ENCODE results near the gene CORT. TPM values are rescaled to one million over a fixed set of nuclear protein-coding genes. Genes with fewer than 3 reads are reported as not detected.
"Not testable (repeated sequence)": the region's sequence is repeated elsewhere in the genome, so short reads cannot be mapped to it uniquely, and the experiment has no call there.

The CORT gene
- total RNA-seq, 5 donors from 2014 or later (not counting 1 experiment from before 2014, with no cell fraction given) = 0.40 to 0.55 (median 0.43) TPM; not detected in 2

DNA sequence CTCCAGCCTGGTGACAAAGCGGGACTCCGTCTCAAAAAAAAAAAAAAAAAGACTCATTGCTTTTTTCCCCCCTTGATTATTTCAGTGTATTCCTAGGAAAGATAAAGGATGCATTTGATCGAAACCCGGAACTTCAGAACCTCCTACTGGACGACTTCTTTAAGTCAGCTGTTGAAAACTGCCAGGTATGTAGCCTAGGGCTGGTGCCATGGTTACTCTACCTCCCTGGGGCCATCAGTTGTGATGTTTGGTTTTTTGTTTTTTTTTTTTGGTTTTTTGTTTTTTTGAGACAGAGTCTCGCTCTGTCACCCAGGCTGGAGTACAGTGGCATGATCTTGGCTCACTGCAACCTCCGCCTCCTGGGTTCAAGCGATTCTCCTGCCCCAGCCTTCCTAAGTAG lies 31.1 kb upstream of the CORT start:
- ATAC-seq (replicated peaks in 1 of 4); H3K27me3 ChIP-seq (replicated peaks in 1 of 2; ENCODE audit: control insufficient read depth in 2 of 2, extremely low read depth in 1 of 2, insufficient read depth in 2 of 2, low read length in 1 of 2); H3K27me3 Mint-ChIP-seq; H3K27ac ChIP-seq (ENCODE audit: low read length); H3K4me3 ChIP-seq (ENCODE audit: control insufficient read depth in 1 of 2, extremely low read depth in 1 of 2, low read length in 1 of 2); H3K27ac Mint-ChIP-seq; H3K4me3 Mint-ChIP-seq; H3K9me3 ChIP-seq; H3K9me3 Mint-ChIP-seq; DNase-seq; H3K4me1 ChIP-seq (ENCODE audit: control insufficient read depth in 1 of 2, extremely low read depth in 1 of 2, insufficient read depth in 2 of 2, low read length in 2 of 2); POLR2A ChIA-PET; H3K4me1 Mint-ChIP-seq: not testable (repeated sequence)
- WGBS (ENCODE audit: insufficient coverage) = 92% methylated on average over 2 of the region's 8 CpGs
- peaks cover 17 to 26% of the 10 kb centered on the region in 2 donors for H3K36me3 ChIP-seq (ENCODE audit: control insufficient read depth in 2 of 2, extremely low read depth in 1 of 2, insufficient read depth in 1 of 2, low read length in 1 of 2)
- H3K36me3 Mint-ChIP-seq = peaks cover 48% of the 10 kb centered on the region
- CTCF ChIA-PET = interaction anchor here in 1 of 2 donors (0.7 kb wide), 1 partner anchor 788 kb away, joined by 3 read pairs; no protein-coding TSS in a partner anchor

- H3K4me1 Mint-ChIP-seq = peaks cover 4 to 6% (median 6%) of the 10 kb centered on the region in 3 donors
- POLR2A ChIA-PET = interaction anchor here in 1 of 2 donors (0.7 kb wide), 1 partner anchor 39 kb away, joined by 4 read pairs; no protein-coding TSS in a partner anchor
- peaks cover 17 to 26% of the 10 kb centered on the region in 2 donors for H3K36me3 ChIP-seq (ENCODE audit: control insufficient read depth in 2 of 2, extremely low read depth in 1 of 2, insufficient read depth in 1 of 2, low read length in 1 of 2)
- H3K27ac ChIP-seq (ENCODE audit: low read length) = no peak overlapping the region
- peaks cover 43% of the 10 kb centered on the region for H3K36me3 Mint-ChIP-seq
- H3K27me3 Mint-ChIP-seq = no peaks in the 10 kb centered on the region
- WGBS (ENCODE audit: insufficient coverage) = 91% methylated on average over 14 of the region's 15 CpGs
- no peak overlapping the region for H3K27ac Mint-ChIP-seq
- CTCF ChIA-PET = no interaction called here
- no peak overlapping the region for H3K4me3 Mint-ChIP-seq
- no peaks in the 10 kb centered on the region for H3K9me3 Mint-ChIP-seq
- ATAC-seq (replicated peaks in 1 of 4) = no peak
- no peaks in the 10 kb centered on the region for H3K27me3 ChIP-seq (replicated peaks in 1 of 2; ENCODE audit: control insufficient read depth in 2 of 2, extremely low read depth in 1 of 2, insufficient read depth in 2 of 2, low read length in 1 of 2)
- no peak overlapping the region for H3K4me3 ChIP-seq (ENCODE audit: control insufficient read depth in 1 of 2, extremely low read depth in 1 of 2, low read length in 1 of 2)
- no peaks in the 10 kb centered on the region for H3K9me3 ChIP-seq
- no peak for DNase-seq
- H3K4me1 ChIP-seq (ENCODE audit: control insufficient read depth in 1 of 2, extremely low read depth in 1 of 2, insufficient read depth in 2 of 2, low read length in 2 of 2) = no peaks in the 10 kb centered on the region
Measured at GRCh38 chr1:10419351-10419750, 30.5 kb upstream of the CORT start.

DNA sequence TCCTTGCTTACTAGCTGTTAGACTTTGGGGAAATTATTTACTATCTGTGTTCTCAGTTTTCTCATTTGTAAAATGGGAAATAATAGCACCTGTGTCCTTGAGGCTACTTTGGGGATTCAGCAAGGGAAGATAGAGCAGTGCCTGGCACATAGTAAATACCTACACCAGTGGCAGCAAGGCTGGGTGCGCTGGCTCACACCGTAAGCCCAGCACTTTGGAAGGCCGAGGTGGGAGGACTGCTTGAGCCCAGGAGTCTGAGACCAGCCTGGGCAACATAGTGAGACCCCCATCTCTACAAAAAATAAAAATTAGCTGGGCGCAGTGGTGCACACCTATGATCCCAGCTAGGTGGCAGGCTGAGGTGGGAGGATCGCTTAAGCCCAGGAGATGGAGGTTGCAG lies 28.2 kb upstream of the CORT start:
- peaks cover 28% of the 10 kb centered on the region for H3K36me3 Mint-ChIP-seq
- CTCF ChIA-PET = interaction anchor here in 1 of 2 donors (0.7 kb wide), 1 partner anchor 42 kb away, joined by 3 read pairs; no protein-coding TSS in a partner anchor
- Histone ChIP-seq H3K27me3 (replicated peaks in 1 of 2; ENCODE audit: control insufficient read depth in 2 of 2, extremely low read depth in 1 of 2, insufficient read depth in 2 of 2, low read length in 1 of 2) (no peaks in the 10 kb centered on the region), H3K4me1 (ENCODE audit: control insufficient read depth in 1 of 2, extremely low read depth in 1 of 2, insufficient read depth in 2 of 2, low read length in 2 of 2) (no peaks in the 10 kb centered on the region), H3K36me3 (ENCODE audit: control insufficient read depth in 2 of 2, extremely low read depth in 1 of 2, insufficient read depth in 1 of 2, low read length in 1 of 2) (peaks cover 13 to 26% of the 10 kb centered on the region in 2 donors), H3K9me3 (no peaks in the 10 kb centered on the region), H3K27ac (ENCODE audit: low read length) (no peak overlapping the region), H3K4me3 (ENCODE audit: control insufficient read depth in 1 of 2, extremely low read depth in 1 of 2, low read length in 1 of 2) (no peak overlapping the region)
- POLR2A ChIA-PET = no interaction called here
- ATAC-seq (replicated peaks in 1 of 4) = no peak
- H3K27ac Mint-ChIP-seq = no peak overlapping the region
- no CpG with 5 or more reads among the region's 5 CpGs for WGBS (ENCODE audit: insufficient coverage)
- H3K4me3 Mint-ChIP-seq = no peak overlapping the region
- DNase-seq = no peak
- no peaks in the 10 kb centered on the region for H3K9me3 Mint-ChIP-seq
- no peaks in the 10 kb centered on the region for H3K27me3 Mint-ChIP-seq
- no peaks in the 10 kb centered on the region for H3K4me1 Mint-ChIP-seq

DNA sequence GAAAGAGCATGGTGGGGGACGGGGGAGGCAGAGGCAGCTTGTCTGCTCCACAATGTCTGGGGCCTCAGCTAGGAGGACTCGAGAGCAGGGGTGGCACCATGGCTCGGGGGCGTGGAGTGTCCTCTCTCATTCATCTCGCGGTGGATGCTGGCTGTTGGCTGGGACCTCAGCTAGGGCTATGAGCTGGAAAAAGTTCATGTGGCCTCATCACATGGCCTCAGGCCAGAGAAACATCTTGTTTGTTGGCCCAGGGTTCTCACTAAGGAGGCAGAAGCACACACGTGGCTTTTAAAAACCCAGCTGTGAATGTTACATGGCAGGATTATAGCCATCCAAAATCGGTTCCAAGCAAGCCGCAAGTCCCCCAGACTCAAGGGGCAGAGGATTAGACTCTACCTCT lies 25.8 kb upstream of the CORT start:
- Histone ChIP-seq H3K4me1 (ENCODE audit: control insufficient read depth in 1 of 2, extremely low read depth in 1 of 2, insufficient read depth in 2 of 2, low read length in 2 of 2) (peaks cover 0 to 7% of the 10 kb centered on the region in 2 experiments), H3K9me3 (no peaks in the 10 kb centered on the region), H3K27ac (ENCODE audit: low read length) (no peak overlapping the region), H3K36me3 (ENCODE audit: control insufficient read depth in 2 of 2, extremely low read depth in 1 of 2, insufficient read depth in 1 of 2, low read length in 1 of 2) (peaks cover 3 to 15% of the 10 kb centered on the region in 2 donors), H3K27me3 (replicated peaks in 1 of 2; ENCODE audit: control insufficient read depth in 2 of 2, extremely low read depth in 1 of 2, insufficient read depth in 2 of 2, low read length in 1 of 2) (no peaks in the 10 kb centered on the region), H3K4me3 (ENCODE audit: control insufficient read depth in 1 of 2, extremely low read depth in 1 of 2, low read length in 1 of 2) (no peak overlapping the region)
- ATAC-seq (replicated peaks in 1 of 4) (no peak), DNase-seq (no peak)
- POLR2A ChIA-PET = no interaction called here
- CTCF ChIA-PET = no interaction called here
- Mint-ChIP-seq H3K9me3 (no peaks in the 10 kb centered on the region), H3K27ac (no peak overlapping the region), H3K36me3 (peaks cover 16% of the 10 kb centered on the region), H3K4me1 (peaks cover 0 to 3% (median 2%) of the 10 kb centered on the region in 3 donors), H3K4me3 (no peak overlapping the region), H3K27me3 (no peaks in the 10 kb centered on the region)
- 91% methylated on average over 7 of the region's 9 CpGs for WGBS (ENCODE audit: insufficient coverage)

GRCh38 chr1:10424651-10425050 lies 25.2 kb upstream of the CORT start:
- no peak overlapping the region for H3K4me3 ChIP-seq (ENCODE audit: control insufficient read depth in 1 of 2, extremely low read depth in 1 of 2, low read length in 1 of 2)
- peaks cover 1 to 4% (median 3%) of the 10 kb centered on the region in 3 donors for H3K4me1 Mint-ChIP-seq
- POLR2A ChIA-PET = no interaction called here
- H3K27ac ChIP-seq (ENCODE audit: low read length) = no peak overlapping the region
- ATAC-seq (replicated peaks in 1 of 4) (no peak), DNase-seq (no peak)
- H3K27ac Mint-ChIP-seq = no peak overlapping the region
- peaks cover 3 to 9% of the 10 kb centered on the region in 2 donors for H3K36me3 ChIP-seq (ENCODE audit: control insufficient read depth in 2 of 2, extremely low read depth in 1 of 2, insufficient read depth in 1 of 2, low read length in 1 of 2)
- H3K36me3 Mint-ChIP-seq = peaks cover 10% of the 10 kb centered on the region
- no peaks in the 10 kb centered on the region for H3K9me3 ChIP-seq
- H3K9me3 Mint-ChIP-seq = no peaks in the 10 kb centered on the region
- H3K4me1 ChIP-seq (ENCODE audit: control insufficient read depth in 1 of 2, extremely low read depth in 1 of 2, insufficient read depth in 2 of 2, low read length in 2 of 2) = peaks cover under 1 to 10% of the 10 kb centered on the region in 2 experiments
- CTCF ChIA-PET = no interaction called here
- no peaks in the 10 kb centered on the region for H3K27me3 ChIP-seq (replicated peaks in 1 of 2; ENCODE audit: control insufficient read depth in 2 of 2, extremely low read depth in 1 of 2, insufficient read depth in 2 of 2, low read length in 1 of 2)
- H3K4me3 Mint-ChIP-seq = no peak overlapping the region
- H3K27me3 Mint-ChIP-seq = no peaks in the 10 kb centered on the region
- 96% methylated on average over 4 of the region's 8 CpGs for WGBS (ENCODE audit: insufficient coverage)

GRCh38 chr1:10425826-10426534 lies 23.9 kb upstream of the CORT start:
- H3K27ac Mint-ChIP-seq; H3K4me3 ChIP-seq (ENCODE audit: control insufficient read depth in 1 of 2, extremely low read depth in 1 of 2, low read length in 1 of 2); H3K27ac ChIP-seq (ENCODE audit: low read length); H3K36me3 Mint-ChIP-seq; H3K9me3 Mint-ChIP-seq; POLR2A ChIA-PET; H3K27me3 ChIP-seq (replicated peaks in 1 of 2; ENCODE audit: control insufficient read depth in 2 of 2, extremely low read depth in 1 of 2, insufficient read depth in 2 of 2, low read length in 1 of 2); DNase-seq; H3K27me3 Mint-ChIP-seq; ATAC-seq (replicated peaks in 1 of 4); H3K9me3 ChIP-seq; H3K4me3 Mint-ChIP-seq; H3K36me3 ChIP-seq (ENCODE audit: control insufficient read depth in 2 of 2, extremely low read depth in 1 of 2, insufficient read depth in 1 of 2, low read length in 1 of 2): not testable (repeated sequence)
- H3K4me1 Mint-ChIP-seq = peaks cover 10 to 13% (median 12%) of the 10 kb centered on the region in 3 donors
- peaks cover 4 to 19% of the 10 kb centered on the region in 2 experiments for H3K4me1 ChIP-seq (ENCODE audit: control insufficient read depth in 1 of 2, extremely low read depth in 1 of 2, insufficient read depth in 2 of 2, low read length in 2 of 2)
- CTCF ChIA-PET = interaction anchor here in 1 of 2 donors (0.5 to 0.9 kb wide), 2 partner anchors 216 to 1489 kb away, joined by 3 read pairs; no protein-coding TSS in a partner anchor
- WGBS (ENCODE audit: insufficient coverage) = 79% methylated on average over 7 of the region's 21 CpGs
